NCI-H2227 (cell line): ENCODE results near the gene SPDEF.

Experiments used
- DNase-seq: peaks from one replicate; lab custom pipeline; 2025; ENCODE audit not compliant: unreplicated experiment; lab: John Stamatoyannopoulos, UW

Gene SPDEF

DNA sequence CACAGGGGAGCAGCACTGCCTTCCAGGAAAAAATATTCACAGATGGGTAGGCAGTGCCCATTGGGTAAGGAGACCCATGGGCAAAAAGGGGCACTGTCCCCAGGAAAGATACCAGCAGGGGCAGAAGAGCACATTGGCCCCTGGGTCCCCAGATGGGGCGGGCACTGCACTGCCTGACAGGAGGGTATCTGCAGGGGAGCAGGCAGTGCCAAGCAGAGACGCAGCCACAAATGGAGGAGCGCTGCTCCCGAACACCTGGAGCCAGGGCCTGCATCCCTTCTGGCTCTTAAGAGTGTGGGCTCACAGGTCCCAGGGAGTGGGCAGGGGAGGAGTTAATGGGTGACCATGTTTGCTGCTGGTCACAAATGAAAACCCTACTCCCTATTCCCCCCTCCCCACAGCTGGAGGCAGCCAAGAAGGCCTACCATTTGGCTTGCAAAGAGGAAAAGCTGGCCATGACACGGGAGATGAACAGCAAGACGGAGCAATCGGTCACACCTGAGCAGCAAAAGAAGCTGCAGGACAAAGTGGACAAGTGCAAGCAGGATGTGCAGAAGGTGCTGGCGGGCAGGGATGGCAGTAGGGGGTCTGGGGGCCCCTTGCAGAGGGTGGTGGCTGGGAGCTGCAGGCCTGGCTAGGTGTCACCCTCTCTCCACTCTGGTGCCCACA is 27.0 kb downstream of the SPDEF start:
- DNase-seq = no peak

- DNase-seq = no peak
These were observed 28.1 kb downstream of the SPDEF start for GRCh38 chr6:34527751-34528670.

DNA sequence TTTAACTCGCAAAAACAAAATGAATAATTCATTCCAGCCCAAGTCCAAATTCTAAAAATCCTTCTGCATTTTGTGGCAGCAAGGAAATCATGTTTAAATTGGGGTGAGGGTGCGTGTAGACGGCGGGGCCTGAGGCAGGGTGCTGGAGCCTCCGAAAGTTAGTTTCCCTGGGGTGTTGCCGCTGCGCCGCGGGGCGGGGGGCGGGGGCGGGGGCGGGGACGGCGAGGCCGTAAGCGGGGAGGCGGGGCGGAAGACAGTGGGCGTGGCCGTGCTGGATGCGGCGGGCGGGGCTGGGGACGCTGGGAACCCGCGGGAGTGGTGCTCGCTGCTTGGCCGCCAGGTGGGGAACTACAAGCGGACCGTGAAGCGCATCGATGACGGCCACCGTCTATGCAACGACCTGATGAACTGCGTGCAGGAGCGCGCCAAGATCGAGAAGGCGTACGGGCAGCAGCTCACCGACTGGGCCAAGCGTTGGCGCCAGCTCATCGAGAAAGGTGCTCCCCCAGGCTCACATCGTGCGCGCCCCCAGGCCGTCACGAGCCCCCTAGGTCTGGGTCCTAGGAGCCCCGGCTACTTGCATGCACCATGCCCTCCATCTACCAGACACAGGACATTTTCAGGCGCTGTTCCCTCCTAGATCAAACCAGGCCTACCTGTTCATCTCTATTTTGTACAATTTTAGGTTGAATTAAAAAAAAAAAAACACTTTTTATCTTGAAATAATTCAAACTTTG is 29.0 kb downstream of the SPDEF start:
- peak; percentile 95 for DNase-seq

DNA sequence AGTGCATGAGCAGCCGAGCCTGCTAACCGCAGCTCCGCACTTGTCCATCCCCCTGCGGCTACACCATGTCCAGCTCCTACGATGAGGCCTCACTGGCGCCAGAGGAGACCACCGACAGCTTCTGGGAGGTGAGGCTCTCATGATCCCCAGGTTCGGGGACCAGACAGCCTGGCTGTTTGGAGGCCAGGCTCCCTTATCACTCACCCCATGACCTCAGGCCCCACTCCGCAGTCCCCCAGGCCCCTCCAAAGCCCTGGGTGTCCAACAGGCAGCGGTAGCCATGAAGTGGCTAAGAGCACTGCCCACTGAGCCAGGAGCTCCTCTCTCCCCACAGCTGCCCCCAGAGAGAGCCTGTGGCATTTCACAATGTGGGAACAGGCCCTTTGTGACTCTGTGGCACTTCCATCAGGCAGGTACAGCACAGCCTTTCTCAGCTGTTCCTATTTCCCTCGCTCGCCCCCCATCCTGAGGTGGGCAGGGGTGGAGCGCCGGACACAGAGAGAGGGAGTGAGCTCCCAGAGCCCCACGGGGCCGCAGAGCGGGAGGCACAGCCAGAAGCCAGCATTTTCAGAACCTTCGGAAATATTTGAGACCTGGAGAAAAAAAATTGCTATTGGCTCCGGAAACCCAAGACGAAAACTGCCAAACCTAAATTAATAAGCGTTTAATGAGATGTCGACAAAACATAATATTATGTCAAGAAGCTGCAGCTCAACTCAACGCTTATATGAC is 29.7 kb downstream of the SPDEF start:
- DNase-seq = no peak

GRCh38 chr6:34525431-34526175 is 30.5 kb downstream of the SPDEF start:
- DNase-seq = no peak

- no peak for DNase-seq
These were observed 31.2 kb downstream of the SPDEF start for GRCh38 chr6:34524971-34525370.

DNA sequence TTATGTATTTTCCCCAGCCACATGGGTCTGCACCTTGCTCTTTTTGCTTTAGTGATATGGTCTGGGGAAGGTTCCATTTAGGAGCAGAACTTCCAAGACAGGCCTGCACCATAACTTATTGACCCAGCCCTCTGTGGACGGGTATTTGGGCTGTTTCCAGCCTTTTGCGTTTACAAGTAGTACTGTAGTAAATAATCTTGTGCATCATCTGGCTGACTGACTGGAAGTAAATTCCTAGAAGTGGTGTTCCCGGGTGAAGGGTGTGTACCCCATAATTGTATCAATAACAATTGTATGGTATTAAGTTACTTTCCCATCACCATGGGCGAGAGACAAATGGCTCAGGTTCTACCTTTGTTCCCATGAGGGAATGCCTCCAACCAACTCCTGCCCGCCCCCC is 31.6 kb downstream of the SPDEF start:
- no peak for DNase-seq

DNA sequence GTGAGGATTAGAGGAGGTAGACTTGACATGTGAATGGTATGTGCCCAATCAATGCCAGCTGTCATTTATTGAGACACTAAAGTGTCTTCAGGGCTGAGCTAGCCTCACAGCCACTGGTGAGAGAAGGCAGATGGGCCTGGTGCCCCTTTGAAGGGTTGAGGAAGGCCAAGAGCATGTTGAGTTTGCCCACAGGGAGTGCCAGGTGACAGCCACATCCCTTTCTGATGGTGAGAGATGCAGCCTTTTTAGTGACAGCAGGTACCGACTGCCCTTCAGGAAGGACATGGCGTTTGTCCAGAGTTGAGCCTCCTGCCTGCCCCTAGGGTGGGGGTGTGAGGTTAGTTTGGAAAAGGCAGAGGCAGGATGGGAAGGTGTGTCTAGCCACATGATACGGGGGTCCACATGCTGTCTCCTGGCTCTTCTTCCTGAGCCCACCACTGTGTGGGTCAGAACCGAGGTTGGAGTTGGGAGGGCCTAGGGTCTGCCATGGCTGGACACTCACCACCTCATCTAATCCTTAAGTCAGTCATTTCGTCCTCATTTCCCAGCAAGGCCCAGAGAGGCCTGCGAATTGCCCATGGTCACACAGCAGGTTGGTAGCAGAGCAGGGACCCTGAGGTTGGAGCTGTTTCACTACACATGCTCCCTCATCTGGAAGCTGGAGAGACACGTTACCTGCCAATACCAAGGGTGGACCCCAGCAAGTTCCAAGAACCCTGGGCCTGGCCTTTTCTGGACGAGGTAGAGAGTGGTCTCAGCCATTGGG is 32.5 kb downstream of the SPDEF start:
- no peak for DNase-seq

GRCh38 chr6:34522761-34523160 is 33.4 kb downstream of the SPDEF start:
- no peak for DNase-seq

GRCh38 chr6:34521463-34522285 is 34.5 kb downstream of the SPDEF start:
- no peak for DNase-seq

DNA sequence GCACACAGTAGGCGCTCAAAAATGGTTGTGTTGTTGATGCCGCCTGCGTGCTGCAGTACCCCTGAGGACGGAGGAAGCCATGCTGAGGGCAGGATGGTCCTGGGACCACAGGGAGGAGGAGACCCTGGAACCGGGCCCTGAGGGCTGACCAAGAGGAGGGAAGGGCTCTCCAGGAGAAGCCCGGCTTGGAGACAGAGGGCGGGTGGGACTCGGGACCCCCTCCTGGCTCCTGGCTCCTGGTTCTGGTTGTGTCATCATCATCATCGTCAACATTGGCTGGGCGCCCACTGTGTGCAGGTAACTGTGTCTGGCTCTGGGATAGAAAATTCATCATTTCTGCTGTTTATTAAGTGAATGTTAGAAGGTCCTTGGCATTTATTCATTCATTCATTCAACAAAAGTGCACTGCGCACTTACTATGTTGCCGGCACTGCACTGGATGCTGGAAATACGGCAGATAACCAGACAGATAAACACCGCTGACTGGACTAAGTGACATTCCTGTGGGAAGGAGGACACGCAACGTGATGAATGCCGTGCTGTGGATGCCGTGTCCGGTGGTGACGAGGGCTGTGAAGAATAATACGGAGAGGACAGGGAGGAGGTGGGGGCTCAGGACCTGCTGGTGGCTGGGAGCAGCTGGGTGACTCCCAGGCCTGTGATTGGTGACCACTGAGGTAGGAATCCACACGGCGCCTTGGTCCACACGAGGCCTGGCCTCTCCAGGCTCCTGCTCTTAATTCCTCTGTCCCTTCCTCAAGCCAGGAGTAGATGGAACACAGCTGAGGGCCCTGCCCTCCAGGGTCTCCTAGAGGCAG is 35.3 kb downstream of the SPDEF start:
- DNase-seq = no peak

DNA sequence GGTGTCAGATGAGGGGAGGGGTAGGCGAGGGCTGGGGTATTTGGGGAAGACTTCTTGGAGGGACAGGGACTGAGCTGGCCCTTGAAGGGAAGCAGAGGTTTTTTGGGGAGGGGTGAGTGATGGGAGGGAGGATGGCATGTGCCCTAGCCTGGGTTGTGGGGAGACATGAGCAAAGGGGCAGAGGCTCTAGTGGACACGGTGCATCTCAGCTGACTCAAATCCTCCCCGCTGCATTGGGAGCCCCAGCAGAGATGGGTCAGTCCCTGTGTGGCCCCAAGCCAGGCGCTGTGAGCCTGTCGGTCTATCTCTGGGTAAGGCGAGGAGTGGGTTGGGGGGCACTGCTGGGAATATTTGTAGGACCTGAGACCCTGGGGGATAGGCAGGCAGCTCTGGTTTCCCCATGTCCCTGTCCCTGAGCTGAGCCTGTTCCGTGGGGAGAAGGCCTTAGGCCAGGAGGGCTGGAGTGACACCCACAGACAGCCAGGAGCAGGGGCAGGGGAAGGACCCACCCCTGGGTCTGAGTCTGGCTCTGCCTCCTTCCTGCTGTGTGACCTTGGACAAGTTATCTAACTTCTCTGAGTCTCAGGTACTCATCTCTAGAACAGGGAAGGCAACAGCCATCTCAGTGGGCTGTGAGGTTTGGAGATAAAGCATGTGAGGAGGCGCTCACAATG is 36.0 kb downstream of the SPDEF start:
- DNase-seq = no peak

DNA sequence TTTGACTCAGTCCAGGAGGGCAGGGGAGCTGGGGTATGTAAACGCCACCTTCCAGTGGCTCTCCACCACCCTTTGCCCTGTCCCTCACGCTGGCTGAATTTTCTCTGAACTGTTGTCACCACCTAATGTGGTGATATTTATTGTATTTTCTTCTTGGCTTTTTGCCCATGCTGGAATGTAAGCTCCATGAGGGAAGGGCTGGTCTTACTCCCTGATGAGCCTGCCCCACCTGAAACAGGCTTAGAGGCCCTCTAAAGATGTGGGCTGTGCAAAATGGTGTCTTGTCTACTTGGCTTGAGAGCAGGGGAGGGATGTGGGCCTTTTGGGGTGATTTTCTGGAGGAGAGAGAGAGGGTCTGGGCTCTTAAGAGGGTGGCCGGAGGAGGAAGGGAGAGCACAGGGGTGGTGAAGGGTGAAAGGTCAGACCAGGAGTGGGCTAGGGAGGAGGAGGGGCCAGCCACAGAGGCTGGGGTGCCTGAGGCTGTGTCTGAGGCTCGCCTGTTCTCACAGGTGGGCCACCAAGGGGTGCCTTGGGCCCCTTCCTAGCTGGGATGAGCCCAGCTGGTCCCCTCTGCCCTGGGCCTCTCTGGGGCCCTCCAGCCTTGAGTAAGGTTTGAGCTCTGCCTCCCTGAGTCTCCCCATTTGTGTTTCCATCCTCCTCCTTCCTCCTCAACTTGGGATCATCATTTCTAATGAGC is 37.3 kb downstream of the SPDEF start:
- no peak for DNase-seq

GRCh38 chr6:34517966-34518365 is 38.2 kb downstream of the SPDEF start:
- DNase-seq = no peak

DNA sequence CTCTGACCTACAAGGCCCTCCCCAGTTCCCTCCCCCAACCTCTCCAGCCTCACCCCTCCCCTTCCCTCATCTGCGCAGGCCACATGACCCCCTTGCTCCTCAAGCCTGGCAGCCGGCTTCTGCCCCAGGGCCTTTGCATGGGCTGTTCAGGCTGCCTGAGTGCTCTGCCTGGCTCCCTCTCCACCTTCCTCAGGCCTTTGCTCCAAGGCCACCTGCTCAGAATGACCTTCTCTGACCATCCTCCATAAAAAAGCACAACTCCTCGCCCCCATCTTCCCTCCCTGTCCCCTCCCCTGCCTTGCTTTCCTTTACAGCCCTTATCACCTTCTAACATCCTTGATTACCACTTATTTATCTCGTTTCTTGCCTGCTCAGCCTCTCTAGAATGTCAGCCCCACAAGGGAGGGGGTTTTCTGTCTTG is 38.7 kb downstream of the SPDEF start:
- no peak for DNase-seq

DNA sequence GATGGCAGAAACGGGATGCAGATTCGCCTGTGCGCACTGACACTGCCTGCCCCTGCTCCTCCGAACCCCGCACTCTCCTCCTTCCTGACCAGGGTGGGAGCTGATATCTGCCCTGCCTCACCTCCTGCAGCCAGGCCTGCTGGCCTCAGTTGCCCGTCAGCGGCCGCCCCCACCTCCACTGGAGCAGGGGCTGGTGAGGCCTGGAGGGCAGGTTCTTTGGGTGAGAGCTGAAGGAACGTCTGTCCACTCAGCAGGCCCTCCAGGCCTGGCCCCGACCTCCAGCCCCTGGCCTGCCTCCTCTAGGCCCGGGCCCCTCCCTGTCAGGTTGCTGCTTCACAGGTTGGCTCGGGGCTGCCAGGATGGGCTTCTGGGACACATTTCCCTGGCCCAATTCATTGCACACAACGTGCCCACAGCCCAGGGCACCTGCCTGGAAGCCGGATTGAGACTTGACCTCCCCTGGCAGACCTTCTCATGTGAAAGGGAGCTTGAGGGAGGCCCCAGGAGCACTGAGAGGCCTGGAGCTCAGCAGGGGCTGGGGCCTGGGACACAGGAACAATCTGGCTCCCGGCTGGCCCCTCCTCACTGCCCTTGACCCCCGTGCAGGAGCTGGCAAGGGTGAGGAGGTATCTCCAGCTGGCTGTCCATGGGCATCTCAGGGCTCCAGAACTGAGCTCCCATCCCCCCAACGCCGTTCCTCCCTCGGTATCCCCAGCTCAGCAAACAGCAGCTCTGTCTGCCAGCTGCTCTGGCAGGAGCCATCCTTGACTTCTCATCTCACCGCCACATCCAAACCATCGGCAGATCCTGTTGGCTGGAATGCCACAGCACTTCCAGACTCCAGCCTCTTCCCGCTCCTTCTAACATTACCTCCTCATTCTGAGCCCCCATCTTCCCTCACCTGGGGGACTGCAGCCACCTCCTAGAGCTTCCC is 39.5 kb downstream of the SPDEF start:
- no peak for DNase-seq
